GM21717 (cell line): ENCODE measurements around the gene DZIP3.

Experiments used
- ATAC-seq: cut with Tn5 transposase; IDR thresholded peaks from one replicate; pipeline ENCODE4 v1.9.1; 2021; ENCODE audit warnings: mild to moderate bottlenecking, moderate library complexity; ENCODE audit not compliant: unreplicated experiment

DZIP3 gene, protein sequence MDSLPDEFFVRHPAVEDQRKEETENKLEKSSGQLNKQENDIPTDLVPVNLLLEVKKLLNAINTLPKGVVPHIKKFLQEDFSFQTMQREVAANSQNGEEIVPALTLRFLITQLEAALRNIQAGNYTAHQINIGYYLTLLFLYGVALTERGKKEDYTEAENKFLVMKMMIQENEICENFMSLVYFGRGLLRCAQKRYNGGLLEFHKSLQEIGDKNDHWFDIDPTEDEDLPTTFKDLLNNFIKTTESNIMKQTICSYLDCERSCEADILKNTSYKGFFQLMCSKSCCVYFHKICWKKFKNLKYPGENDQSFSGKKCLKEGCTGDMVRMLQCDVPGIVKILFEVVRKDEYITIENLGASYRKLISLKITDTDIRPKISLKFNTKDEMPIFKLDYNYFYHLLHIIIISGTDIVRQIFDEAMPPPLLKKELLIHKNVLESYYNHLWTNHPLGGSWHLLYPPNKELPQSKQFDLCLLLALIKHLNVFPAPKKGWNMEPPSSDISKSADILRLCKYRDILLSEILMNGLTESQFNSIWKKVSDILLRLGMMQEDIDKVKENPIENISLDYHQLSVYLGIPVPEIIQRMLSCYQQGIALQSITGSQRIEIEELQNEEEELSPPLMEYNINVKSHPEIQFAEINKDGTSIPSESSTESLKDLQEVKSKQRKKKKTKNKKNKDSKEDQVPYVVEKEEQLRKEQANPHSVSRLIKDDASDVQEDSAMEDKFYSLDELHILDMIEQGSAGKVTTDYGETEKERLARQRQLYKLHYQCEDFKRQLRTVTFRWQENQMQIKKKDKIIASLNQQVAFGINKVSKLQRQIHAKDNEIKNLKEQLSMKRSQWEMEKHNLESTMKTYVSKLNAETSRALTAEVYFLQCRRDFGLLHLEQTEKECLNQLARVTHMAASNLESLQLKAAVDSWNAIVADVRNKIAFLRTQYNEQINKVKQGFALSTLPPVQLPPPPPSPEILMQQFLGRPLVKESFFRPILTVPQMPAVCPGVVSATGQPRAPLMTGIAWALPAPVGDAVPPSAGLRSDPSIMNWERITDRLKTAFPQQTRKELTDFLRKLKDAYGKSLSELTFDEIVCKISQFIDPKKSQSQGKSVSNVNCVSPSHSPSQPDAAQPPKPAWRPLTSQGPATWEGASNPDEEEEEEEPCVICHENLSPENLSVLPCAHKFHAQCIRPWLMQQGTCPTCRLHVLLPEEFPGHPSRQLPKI

DNA sequence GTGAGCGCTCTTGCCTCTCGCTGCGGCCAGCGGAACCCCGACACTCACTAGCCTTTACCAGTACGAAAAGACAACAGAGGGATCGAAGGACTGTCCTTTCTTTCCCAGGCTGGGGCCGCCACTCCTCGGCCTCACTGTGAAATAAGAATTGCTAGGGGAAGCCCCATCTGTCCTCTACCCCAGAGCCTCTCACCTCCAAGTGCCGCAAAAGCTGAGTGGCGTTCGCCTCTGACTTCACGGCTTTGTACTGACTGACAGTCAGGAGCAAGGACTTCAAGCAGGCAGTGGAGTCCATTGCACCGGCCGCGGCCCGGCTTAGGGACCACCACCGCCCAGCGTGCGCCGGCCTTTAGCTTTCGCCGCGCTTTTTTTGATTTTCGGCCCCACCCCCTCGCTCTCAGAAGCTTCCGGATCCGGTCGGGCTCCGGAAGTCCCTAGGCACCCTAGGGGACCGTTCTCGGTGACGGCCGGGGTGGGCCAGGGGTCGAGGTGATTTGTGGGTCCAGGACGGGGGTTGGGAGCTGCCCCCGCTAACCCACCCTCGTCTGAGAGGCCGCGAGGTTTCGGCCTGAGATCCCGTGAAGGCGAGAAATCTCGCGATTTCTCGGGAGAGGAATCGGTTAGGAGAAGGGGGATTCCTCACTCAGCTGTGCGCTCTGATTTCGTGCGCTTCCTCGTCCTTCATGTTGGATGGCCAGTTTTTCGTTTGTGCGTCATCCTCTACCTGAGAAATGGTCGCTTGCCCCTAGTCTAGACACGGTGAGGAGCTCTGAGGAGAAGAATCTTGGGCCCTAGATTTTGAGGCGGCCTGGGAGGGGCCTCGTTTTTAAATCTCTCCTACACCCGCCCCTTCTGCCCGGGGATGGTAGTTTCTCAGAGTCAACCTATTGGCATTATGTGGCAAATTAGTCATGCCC is at the start of gene DZIP3, which contains the start of gene CIP2A:
Gene DZIP3 (plus strand): TSS at position 642 of the 917 bp plus-strand sequence. CDS start 15,685 bp downstream, outside the sequence.
Gene CIP2A (minus strand): TSS at position 358 of the 917 bp plus-strand sequence. CDS start 63 bp downstream, at position 295.
- ATAC-seq = peak; percentile 93

DNA sequence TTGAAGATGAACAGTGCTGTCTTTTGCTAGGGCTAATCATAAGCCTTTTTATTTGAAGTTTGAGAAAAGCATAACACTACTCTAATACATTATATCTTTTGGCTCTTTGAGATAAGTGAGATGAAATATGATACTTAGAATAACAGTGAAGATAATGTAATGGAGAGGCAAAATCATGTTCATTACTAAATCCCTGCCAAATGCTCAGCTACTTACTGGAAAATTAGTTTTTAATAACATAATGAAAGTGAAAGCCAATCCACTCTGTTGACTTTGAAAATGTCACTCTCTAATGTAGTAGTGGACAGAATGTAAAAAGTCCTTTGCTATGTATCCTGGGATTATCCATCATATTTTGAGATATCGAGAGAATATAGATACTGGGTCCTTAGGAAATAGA is 43.3 kb upstream of the DZIP3 start:
- ATAC-seq = no peak

DNA sequence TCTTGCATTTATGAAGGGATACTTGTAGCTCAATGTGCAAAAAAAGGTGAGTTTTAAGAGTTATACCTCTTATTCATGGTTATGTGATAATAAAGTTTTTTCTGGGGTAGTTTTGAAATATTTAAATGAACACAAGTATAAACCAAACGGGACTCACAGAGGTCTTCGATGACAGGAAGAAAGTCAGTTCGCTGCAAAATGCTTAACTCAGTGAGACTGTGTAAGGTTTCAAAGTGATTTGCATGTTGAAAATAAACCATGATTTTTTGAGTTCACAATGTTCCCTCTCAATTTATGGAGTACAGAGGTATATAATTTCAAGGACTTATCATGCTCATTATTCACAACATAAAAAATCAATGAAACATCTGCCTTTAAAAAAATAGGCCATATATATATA is 42.8 kb upstream of the DZIP3 start:
- ATAC-seq = no peak

DNA sequence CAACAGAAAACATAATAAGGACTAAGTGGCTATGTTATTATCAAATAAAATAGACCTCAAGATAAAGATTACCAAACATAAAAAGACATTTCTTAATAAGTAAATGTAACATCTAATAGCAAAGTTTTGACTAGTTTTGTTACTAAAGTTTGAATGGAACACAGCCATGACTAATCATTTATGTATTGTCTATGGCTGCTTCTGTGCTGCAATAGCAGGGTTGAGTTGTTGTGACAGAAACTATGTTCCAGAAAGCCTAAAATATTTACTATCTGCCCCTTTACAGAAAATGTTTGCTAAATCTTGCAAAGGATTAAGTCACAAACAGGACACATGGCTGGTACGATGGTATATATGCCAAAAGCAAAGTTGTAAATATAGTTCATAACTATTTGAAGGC is 41.2 kb upstream of the DZIP3 start:
- ATAC-seq = no peak

DNA sequence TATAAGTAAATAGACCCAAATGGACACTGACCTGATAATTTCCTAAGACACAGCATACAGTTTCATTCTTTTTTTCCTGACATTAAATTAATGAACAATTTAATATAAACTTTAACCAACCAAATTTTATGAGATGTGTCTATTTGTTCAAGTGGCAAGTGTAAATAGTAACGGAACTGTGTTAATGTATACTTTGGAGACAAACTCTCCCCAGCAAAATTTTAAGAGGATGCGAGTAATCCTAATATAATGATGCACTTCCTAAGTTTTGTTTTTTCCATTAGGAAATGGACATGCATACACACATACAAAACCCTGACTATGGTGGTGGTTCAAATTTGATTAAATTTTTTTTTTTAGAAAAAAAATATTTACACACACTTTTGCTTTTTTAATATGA is 40.6 kb upstream of the DZIP3 start:
- no peak for ATAC-seq

DNA sequence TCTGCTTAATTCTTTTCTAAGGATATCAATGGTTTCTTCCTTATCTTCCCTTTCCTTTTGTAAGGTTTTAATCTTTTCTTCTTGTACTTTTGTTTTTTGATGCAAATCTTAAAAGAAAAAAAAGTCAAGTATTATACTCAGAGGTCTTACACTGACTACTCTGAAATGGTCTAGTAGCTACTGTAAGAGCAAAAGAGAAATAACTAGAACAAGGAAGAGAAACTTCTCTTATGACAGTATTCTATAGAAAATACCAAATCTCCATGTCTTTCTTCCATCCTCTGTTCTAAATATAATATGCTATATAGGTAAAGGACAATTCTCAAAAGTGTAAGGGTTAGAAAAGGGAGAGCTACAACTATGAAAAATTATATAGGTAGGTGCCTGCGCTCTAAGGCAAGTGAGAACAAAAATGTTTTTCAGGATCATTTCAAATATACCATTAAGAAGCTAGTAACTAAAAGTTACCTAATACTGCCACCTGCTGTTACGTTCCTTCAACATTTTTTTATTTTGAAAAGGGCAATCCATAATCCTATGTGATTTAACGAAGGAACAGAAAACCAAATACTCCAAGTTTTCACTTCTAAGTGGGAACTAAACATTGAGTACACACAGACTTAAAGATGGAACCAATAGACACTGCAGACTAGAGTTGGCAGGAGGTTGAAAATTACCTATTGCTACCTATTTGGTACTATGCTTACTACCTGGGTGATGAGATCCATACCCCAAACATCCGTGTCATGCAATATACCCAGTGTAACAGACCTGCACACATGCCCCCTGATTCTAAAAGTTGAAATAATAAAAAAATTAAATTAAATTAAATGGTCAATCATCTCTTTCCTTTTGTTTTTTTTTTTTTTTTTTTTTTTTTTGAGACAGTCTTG is 37.0 kb upstream of the DZIP3 start:
- peak; percentile 52 for ATAC-seq

DNA sequence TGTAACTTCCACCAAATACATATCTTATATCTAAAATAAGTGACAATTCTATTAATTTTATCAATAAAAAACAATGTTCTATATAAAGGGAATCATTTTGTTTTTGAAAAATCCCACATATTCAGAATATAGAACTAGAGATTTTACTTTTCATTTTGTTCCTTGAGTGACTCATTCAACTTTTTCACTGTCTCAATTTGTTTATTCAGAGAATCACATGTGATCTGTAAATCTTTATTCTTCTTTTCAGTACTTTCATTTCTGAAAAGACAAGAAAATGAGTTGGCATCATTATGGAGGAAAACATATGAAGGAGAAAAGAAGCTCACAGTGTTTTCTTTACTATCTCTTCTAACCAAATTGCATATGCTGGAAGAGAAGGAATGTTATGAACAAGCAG is 35.3 kb upstream of the DZIP3 start:
- ATAC-seq = no peak

DNA sequence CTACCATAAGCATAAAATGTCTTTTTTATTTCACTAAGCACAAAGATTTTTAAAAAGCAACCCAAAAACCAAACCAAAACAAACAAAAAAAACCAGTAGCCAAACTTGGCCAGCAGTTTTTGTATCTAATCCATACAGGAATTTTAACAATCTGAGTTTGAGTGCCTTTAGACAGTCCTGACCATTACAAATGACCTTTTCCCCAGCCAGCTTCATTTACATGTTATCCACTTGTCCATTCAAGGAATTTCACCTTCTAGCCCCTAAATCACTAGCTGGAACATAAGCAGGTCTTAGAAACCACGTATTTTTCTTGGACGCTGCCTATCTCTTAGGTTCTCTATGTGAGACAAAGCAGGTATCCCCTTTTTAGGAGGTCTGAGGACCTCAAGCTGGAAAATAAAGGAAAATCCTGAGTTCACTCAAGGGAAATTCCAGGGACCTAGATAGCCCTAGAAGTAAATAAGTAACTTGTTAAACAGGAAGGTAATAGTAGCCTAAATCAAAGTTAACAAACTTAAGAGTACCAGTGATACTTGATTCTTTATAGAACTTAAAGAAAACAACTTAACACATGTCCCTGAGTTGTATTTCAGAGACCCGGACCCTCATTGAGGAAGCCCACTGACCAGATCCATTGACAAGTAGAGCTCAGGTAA is 34.5 kb upstream of the DZIP3 start:
- ATAC-seq = no peak

DNA sequence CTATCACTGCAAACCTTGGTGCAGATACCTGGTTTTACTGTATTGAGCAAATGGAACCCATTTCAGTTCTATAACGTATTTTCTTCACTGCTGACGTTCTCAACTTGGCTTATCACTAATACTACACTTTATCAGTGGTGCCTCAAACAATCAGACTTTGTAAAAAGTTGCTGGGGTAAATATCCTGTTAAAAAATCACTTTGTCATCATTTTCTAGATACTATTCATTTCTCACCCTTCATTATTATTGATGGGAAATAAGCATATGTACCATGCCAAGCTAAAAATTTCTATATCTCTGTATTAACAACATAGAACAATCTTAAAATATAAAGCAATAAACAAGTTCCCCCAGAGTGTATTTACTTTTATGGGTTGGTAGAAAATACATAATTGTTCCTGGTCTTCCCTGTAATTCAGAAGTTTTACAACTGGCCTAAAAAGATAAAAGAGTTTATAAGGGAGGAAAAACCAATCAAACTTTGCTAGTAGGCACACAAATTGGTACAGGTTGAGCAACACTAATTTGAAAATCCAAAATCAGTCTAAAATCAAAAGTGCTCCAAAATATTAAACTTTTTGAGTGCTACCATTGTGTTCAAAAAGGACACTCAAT is 33.4 kb upstream of the DZIP3 start:
- ATAC-seq = no peak

DNA sequence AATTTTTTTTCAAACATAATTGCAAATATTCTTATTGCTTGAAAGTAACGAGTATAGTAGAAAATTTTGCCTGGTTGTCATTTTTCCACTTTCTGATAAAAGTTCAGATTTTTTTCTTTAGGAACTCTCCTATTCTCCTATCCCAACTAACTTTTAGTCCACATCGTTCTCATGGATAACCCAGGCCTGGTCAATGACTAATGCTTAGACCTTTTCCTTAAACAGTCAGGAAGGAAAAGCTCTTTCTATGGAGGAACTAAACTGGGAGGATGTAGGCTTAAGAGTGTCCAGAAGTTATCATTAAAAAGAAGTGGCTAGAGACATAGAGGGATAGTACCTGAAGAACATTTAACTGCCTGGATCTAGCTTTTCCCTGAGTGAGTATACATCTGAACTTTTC is 27.0 kb upstream of the DZIP3 start:
- no peak for ATAC-seq

DNA sequence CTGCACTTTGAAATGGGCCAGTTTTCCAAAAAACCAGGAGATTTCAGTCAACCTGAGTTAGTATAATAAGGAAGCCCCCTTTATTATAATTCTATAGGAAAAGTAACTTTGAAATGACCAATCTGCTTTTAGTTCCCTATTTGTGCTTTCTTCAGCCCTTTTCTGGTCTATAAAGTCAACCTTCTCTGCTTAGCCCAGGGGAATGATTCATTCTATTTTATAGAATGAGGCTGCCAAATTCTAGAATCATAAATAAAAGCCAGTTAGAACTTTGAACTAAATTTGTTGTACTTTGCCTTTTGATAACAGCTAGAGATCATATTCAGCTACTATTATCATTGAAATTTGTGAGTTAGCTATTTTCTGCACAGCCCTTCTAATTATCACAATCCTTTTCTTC is 25.0 kb upstream of the DZIP3 start:
- ATAC-seq = no peak

DNA sequence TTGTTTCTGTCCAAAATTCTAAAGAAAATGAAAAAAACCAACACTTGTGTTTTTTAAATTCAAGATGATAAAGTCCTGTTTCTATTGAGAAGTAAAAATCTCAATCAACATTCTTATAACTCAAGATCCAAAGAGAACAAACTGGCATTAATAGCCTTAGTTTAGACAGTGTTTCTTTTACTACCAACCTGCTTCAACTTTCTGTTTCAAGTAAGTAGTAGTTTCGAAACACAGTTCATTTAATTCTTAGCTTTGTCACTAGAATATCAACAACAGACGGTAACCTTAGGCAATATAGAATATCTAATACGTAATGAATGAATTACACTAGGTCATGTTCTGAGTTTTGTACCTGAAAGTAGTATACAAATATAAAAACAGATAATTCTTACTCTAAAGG is 24.0 kb upstream of the DZIP3 start:
- no peak for ATAC-seq

DNA sequence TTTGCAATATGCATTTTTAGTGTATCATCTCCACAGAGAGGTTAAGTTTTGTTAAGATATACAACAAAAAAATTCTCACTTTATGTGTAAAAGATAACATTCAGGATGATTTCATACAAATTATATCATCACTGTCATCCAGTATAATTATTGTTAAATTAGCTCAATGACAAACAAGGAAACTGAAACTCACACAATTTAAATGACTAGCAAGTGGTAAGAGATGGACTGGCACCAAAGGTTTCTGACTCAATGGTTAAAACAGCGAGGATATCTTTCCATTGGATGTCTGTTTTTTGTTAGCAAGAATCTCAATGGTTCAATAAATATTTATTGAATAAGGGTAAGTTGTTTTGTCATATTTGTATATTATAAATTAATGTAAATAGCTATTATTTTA is 22.9 kb upstream of the DZIP3 start:
- ATAC-seq = no peak

DNA sequence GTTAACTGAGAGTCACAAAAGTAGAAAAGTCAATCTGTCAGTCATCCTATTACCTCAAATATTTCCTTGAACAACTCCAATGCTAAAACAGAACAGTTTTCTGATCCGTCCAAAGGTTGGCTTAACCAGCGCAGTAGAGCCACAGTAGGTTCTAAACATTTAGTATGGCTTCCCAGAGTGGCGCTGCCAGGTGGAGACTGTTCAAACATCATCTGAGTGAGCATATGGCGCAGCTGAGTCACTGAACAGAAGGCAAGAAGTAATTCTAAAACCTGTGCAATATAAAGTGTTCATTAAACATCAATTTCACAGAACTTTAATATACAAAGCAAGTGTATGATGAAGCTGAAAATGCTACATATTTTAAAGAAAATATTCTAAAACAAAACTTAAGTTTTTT is 20.2 kb upstream of the DZIP3 start:
- no peak for ATAC-seq

DNA sequence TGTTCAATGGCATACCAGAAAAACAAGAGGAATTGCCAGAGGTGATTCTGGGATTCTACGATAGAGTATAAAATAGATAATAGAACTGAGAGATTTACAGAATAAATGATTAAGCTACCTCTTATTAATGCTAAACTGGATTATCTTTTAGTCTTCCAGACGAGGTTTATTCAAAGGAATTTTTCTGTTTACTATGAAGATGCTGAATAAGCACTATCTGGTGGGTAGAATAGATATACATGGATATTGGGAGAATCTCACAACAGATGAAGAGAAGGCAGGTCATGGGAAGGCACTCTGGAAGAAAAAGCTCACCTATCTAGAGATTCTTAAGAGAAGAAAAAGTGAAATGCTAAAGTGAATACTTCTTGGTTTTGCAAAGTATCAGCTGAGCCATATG is 11.5 kb upstream of the DZIP3 start:
- ATAC-seq = no peak

DNA sequence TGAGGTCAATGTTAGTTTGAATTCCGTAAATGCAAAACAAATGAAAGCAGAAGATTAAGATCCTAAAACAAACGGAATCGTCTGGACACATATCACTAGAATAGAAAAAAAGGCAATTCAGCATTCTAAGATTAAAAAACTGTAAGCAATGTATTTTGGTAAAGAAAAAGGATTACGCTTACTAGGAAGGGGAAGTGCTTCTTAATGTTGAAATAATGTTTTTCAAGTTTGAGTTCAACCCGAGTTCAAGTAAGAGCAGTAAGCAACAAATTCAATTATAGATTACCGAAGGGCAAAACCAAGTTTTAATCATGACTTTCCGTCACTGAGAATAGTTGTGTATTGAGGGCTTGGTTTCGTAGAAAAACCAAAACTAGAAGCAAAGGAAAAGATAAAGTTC is 921 bp upstream of the DZIP3 start:
- ATAC-seq = no peak

DNA sequence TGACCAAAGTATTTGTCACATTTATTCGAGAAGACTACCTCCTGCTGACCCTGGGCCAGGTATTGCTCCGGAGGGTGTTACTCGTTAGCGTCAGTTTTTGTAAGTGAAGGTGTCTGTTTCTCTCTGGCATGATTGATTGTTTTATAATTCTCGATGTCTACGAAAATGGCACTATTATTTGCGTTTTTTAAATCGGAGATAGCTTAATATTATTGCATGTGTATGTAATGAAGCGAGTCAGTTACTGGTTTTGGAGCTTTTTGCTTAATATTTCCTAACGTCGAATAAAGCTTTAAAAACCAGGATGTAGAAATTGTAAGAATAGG is 439 bp downstream of the DZIP3 start:
- no peak for ATAC-seq

DNA sequence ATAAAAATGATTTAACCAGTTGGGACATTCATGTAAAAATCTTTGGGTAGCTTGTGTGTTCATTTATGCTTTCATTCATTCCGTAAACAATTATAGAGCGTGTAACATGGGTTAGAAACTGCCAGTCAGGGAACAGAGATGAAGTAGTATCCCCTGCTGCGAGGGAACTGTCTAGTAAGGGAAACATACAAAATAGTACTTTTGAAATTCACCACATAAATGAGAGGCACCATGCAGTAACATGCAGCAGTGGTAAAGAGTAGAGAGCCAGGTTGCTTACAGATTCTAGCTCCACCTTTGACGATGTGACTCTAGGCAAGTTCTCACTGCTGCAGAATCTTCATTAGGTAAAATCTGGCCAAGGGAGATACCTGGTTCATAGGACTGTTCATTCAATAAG is 938 bp downstream of the DZIP3 start:
- no peak for ATAC-seq
